ENCODE results near the gene TJP3. TPM values are rescaled to one million over a fixed set of nuclear protein-coding genes. Genes with fewer than 3 reads are reported as not detected.

Gene TJP3
- total and polyA plus RNA-seq, 2 experiments from 2014 or later, result 18.2 to 23.9 TPM

GRCh38 chr19:3745363-3746045, 37.3 kb downstream of the TJP3 start (continued):
- TF ChIP-seq, protein P1, sequence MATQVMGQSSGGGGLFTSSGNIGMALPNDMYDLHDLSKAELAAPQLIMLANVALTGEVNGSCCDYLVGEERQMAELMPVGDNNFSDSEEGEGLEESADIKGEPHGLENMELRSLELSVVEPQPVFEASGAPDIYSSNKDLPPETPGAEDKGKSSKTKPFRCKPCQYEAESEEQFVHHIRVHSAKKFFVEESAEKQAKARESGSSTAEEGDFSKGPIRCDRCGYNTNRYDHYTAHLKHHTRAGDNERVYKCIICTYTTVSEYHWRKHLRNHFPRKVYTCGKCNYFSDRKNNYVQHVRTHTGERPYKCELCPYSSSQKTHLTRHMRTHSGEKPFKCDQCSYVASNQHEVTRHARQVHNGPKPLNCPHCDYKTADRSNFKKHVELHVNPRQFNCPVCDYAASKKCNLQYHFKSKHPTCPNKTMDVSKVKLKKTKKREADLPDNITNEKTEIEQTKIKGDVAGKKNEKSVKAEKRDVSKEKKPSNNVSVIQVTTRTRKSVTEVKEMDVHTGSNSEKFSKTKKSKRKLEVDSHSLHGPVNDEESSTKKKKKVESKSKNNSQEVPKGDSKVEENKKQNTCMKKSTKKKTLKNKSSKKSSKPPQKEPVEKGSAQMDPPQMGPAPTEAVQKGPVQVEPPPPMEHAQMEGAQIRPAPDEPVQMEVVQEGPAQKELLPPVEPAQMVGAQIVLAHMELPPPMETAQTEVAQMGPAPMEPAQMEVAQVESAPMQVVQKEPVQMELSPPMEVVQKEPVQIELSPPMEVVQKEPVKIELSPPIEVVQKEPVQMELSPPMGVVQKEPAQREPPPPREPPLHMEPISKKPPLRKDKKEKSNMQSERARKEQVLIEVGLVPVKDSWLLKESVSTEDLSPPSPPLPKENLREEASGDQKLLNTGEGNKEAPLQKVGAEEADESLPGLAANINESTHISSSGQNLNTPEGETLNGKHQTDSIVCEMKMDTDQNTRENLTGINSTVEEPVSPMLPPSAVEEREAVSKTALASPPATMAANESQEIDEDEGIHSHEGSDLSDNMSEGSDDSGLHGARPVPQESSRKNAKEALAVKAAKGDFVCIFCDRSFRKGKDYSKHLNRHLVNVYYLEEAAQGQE (IDR thresholded peaks at IDR 0.05; ENCODE audit: unreplicated experiment), result no peak
- no peak for TF ChIP-seq ZNF331 (CRISPR knock-in tag; IDR thresholded peaks at IDR 0.05; ENCODE audit: low read depth)
- no peak for TF ChIP-seq CTCF (conservative IDR thresholded peaks at IDR 0.05; ENCODE audit: low read depth in 2 of 2)
- TF ChIP-seq JUNB (IDR thresholded peaks at IDR 0.05; ENCODE audit: unreplicated experiment), result no peak
- TF ChIP-seq EZH2phosphoT487 (IDR thresholded peaks at IDR 0.05; ENCODE audit: unreplicated experiment), result no peak
- no peak for TF ChIP-seq ZNF114 (CRISPR knock-in tag; IDR thresholded peaks at IDR 0.05)
- no peak for TF ChIP-seq CREB1 (CRISPR knock-in tag; IDR thresholded peaks at IDR 0.05; ENCODE audit: low read depth)
- no peak for TF ChIP-seq STAT1 (IDR thresholded peaks at IDR 0.05; ENCODE audit: unreplicated experiment)

- no peak overlapping the region for H3K4me3 Mint-ChIP-seq
- H3K27me3 ChIP-seq (ENCODE audit: insufficient read depth), result no peaks in the 10 kb centered on the region
- no peaks in the 10 kb centered on the region for H3F3A ChIP-seq (replicated peaks; ENCODE audit: low read depth)
- no peak for DNase-seq (ENCODE audit: low spot score)
- no peaks in the 10 kb centered on the region for H3K4me1 Mint-ChIP-seq
- no peaks in the 10 kb centered on the region for H3K79me2 ChIP-seq (replicated peaks; ENCODE audit: insufficient read depth)
- no peak overlapping the region for H3K4me3 ChIP-seq
- no peaks in the 10 kb centered on the region for H3K9me3 Mint-ChIP-seq
- no peak overlapping the region for H3K4me2 ChIP-seq
- H3K36me3 Mint-ChIP-seq (ENCODE audit: low read depth), result peaks cover 8% of the 10 kb centered on the region; the same call in 2 of the 3 replicates
- H3K27ac Mint-ChIP-seq, result no peak overlapping the region
- no peak for ATAC-seq
- no peaks in the 10 kb centered on the region for H3K4me1 ChIP-seq (ENCODE audit: insufficient read depth)
- H4K20me1 ChIP-seq (replicated peaks; ENCODE audit: insufficient read depth), result no peaks in the 10 kb centered on the region
- H3K27ac ChIP-seq (ENCODE audit: low read depth), result no peak overlapping the region
- no peaks in the 10 kb centered on the region for H3K9me2 ChIP-seq (ENCODE audit: insufficient read depth)
- H2AFZ ChIP-seq, result no peak overlapping the region
- no peaks in the 10 kb centered on the region for H3K36me3 ChIP-seq (ENCODE audit: insufficient read depth)
- H3K27me3 Mint-ChIP-seq (ENCODE audit: insufficient read depth, low read depth, poor library complexity), result peaks cover 6% of the 10 kb centered on the region
- TF ChIP-seq NANOG (IDR thresholded peaks at IDR 0.05; ENCODE audit: borderline replicate concordance) (no peak), ZNF331 (CRISPR knock-in tag; IDR thresholded peaks at IDR 0.05; ENCODE audit: low read depth) (no peak)
- TF ChIP-seq, protein P2, sequence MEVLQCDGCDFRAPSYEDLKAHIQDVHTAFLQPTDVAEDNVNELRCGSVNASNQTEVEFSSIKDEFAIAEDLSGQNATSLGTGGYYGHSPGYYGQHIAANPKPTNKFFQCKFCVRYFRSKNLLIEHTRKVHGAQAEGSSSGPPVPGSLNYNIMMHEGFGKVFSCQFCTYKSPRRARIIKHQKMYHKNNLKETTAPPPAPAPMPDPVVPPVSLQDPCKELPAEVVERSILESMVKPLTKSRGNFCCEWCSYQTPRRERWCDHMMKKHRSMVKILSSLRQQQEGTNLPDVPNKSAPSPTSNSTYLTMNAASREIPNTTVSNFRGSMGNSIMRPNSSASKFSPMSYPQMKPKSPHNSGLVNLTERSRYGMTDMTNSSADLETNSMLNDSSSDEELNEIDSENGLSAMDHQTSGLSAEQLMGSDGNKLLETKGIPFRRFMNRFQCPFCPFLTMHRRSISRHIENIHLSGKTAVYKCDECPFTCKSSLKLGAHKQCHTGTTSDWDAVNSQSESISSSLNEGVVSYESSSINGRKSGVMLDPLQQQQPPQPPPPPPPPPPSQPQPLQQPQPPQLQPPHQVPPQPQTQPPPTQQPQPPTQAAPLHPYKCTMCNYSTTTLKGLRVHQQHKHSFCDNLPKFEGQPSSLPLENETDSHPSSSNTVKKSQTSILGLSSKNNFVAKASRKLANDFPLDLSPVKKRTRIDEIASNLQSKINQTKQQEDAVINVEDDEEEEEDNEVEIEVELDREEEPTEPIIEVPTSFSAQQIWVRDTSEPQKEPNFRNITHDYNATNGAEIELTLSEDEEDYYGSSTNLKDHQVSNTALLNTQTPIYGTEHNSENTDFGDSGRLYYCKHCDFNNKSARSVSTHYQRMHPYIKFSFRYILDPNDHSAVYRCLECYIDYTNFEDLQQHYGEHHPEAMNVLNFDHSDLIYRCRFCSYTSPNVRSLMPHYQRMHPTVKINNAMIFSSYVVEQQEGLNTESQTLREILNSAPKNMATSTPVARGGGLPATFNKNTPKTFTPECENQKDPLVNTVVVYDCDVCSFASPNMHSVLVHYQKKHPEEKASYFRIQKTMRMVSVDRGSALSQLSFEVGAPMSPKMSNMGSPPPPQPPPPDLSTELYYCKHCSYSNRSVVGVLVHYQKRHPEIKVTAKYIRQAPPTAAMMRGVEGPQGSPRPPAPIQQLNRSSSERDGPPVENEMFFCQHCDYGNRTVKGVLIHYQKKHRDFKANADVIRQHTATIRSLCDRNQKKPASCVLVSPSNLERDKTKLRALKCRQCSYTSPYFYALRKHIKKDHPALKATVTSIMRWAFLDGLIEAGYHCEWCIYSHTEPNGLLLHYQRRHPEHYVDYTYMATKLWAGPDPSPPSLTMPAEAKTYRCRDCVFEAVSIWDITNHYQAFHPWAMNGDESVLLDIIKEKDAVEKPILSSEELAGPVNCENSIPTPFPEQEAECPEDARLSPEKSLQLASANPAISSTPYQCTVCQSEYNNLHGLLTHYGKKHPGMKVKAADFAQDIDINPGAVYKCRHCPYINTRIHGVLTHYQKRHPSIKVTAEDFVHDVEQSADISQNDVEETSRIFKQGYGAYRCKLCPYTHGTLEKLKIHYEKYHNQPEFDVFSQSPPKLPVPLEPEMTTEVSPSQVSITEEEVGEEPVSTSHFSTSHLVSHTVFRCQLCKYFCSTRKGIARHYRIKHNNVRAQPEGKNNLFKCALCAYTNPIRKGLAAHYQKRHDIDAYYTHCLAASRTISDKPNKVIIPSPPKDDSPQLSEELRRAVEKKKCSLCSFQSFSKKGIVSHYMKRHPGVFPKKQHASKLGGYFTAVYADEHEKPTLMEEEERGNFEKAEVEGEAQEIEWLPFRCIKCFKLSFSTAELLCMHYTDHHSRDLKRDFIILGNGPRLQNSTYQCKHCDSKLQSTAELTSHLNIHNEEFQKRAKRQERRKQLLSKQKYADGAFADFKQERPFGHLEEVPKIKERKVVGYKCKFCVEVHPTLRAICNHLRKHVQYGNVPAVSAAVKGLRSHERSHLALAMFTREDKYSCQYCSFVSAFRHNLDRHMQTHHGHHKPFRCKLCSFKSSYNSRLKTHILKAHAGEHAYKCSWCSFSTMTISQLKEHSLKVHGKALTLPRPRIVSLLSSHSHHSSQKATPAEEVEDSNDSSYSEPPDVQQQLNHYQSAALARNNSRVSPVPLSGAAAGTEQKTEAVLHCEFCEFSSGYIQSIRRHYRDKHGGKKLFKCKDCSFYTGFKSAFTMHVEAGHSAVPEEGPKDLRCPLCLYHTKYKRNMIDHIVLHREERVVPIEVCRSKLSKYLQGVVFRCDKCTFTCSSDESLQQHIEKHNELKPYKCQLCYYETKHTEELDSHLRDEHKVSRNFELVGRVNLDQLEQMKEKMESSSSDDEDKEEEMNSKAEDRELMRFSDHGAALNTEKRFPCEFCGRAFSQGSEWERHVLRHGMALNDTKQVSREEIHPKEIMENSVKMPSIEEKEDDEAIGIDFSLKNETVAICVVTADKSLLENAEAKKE (CRISPR knock-in tag; IDR thresholded peaks at IDR 0.05), result no peak
These were observed 38.3 kb downstream of the TJP3 start for GRCh38 chr19:3746371-3747056.

Data from GM23338 (cell line).